Calu3 (cell line): ENCODE results near the gene WFDC9. TPM values are rescaled to one million over a fixed set of nuclear protein-coding genes. Genes with fewer than 3 reads are reported as not detected.
"Not testable (repeated sequence)": the region's sequence is repeated elsewhere in the genome, so short reads cannot be mapped to it uniquely, and the experiment has no call there.

Source experiments
- BruUV-seq: library from RNA; stranded (reverse); fragments of 400-500 nt; replicated peaks from 2 replicates; lab custom pipeline; 2021; lab: Mats Ljungman, UMichigan
- CTCF ChIA-PET: fragments of 300-600 bp; sonication (Branson Sonifier 250); formaldehyde crosslinking; loops from one replicate; lab custom pipeline; 2022; ENCODE audit warnings: antibody characterized with exemption; lab: Charles Lee
- DNase-seq: peaks from one replicate; pipeline ENCODE4 v3.0.0; 2022
- H3K27ac Mint-ChIP-seq: one replicate; pipeline ENCODE4 v1.8.0; 2022; ENCODE audit warnings: mixed read lengths; ENCODE audit not compliant: unreplicated experiment
- H3K27me3 Mint-ChIP-seq: one replicate; pipeline ENCODE4 v1.8.0; 2022; ENCODE audit warnings: mixed read lengths; ENCODE audit not compliant: unreplicated experiment
- H3K36me3 Mint-ChIP-seq: one replicate; pipeline ENCODE4 v1.8.0; 2022; ENCODE audit warnings: mild to moderate bottlenecking, moderate library complexity, mixed read lengths; ENCODE audit not compliant: insufficient read depth, unreplicated experiment
- H3K4me1 Mint-ChIP-seq: one replicate; pipeline ENCODE4 v1.8.0; 2022; ENCODE audit warnings: mild to moderate bottlenecking, low read depth, mixed read lengths; ENCODE audit not compliant: unreplicated experiment
- H3K4me3 Mint-ChIP-seq: one replicate; pipeline ENCODE4 v1.8.0; 2022; ENCODE audit warnings: mild to moderate bottlenecking, low read depth, moderate library complexity, mixed read lengths; ENCODE audit not compliant: unreplicated experiment
- H3K9me3 Mint-ChIP-seq: one replicate; pipeline ENCODE4 v1.8.0; 2022; ENCODE audit warnings: low read depth, mixed read lengths; ENCODE audit not compliant: unreplicated experiment
- intact Hi-C: fragments of 100-400 bp; cut with micrococcal nuclease; formaldehyde crosslinking; loops from one replicate; pipeline ENCODE4 v1.10.0; 2022; ENCODE audit not compliant: unreplicated experiment
- total RNA-seq: library from RNA; stranded (reverse); gene quantifications from 2 replicates; pipeline ENCODE4 v1.2.3, GENCODE V29; 2022
- TF ChIP-seq, protein P1 (sequence below): fragments of 200-600 bp; IDR thresholded peaks from one replicate; pipeline ENCODE4 v1.8.0; 2022; ENCODE audit warnings: antibody characterized with exemption; ENCODE audit not compliant: unreplicated experiment

The WFDC9 gene
- total RNA-seq, 1 experiment from 2014 or later, result not detected

DNA sequence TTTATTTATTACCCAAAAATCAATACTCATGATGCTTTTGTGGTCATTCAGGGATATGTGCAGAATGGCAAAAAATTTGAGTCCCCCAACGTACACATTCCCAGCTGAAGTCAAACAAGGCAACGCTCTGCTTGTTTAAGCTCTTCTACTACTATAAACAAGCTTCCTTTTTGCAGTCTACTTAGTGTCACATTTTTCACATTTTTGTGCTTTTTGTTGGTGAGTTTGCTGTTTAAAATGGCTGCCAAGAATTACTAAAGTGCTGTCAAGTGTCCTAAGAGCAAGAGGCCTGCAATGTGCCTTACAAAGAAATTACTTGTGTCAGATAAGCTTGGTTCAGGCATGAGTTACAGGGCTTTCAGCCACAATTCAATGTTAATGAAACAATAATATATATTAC is 54.1 kb downstream of the WFDC9 start:
- H3K4me3 Mint-ChIP-seq, result no peak overlapping the region
- H3K27ac Mint-ChIP-seq, result no peak overlapping the region
- peaks cover 10% of the 10 kb centered on the region for H3K4me1 Mint-ChIP-seq
- H3K27me3 Mint-ChIP-seq, result peaks cover 33% of the 10 kb centered on the region
- TF ChIP-seq, protein P1, sequence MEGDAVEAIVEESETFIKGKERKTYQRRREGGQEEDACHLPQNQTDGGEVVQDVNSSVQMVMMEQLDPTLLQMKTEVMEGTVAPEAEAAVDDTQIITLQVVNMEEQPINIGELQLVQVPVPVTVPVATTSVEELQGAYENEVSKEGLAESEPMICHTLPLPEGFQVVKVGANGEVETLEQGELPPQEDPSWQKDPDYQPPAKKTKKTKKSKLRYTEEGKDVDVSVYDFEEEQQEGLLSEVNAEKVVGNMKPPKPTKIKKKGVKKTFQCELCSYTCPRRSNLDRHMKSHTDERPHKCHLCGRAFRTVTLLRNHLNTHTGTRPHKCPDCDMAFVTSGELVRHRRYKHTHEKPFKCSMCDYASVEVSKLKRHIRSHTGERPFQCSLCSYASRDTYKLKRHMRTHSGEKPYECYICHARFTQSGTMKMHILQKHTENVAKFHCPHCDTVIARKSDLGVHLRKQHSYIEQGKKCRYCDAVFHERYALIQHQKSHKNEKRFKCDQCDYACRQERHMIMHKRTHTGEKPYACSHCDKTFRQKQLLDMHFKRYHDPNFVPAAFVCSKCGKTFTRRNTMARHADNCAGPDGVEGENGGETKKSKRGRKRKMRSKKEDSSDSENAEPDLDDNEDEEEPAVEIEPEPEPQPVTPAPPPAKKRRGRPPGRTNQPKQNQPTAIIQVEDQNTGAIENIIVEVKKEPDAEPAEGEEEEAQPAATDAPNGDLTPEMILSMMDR, result no peak
- intact Hi-C loops, result no loop called here
- no TSS peak for BruUV-seq
- H3K36me3 Mint-ChIP-seq, result no peaks in the 10 kb centered on the region
- DNase-seq, result no peak
- no peaks in the 10 kb centered on the region for H3K9me3 Mint-ChIP-seq
- CTCF ChIA-PET, result interaction anchor here (1.2 kb wide), 1 partner anchor 194 kb away, joined by 4 read pairs; no protein-coding TSS in a partner anchor

DNA sequence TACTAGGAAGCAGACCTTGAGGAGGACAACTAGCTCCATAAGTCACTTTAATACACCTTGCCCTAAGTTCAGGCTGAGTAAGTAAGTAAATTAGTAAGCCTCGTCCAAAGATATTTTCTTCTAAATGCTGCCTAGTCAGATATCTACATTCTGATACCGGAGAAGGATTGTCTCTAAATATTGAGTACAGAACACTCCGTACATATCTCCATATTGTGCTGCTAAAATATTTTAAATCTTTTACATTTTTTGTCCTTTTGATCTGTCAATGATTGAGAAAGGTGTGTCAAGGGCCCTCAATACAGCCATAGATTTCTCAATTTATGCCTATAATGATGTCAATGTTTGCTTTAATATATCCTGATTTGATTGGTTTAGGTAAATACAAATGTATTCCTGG is 55.2 kb downstream of the WFDC9 start:
- Mint-ChIP-seq H3K9me3 (peaks cover 2% of the 10 kb centered on the region), H3K36me3 (no peaks in the 10 kb centered on the region), H3K27me3 (peaks cover 39% of the 10 kb centered on the region), H3K27ac (no peak overlapping the region), H3K4me1 (peaks cover 10% of the 10 kb centered on the region), H3K4me3 (no peak overlapping the region)
- DNase-seq, result no peak
- CTCF ChIA-PET, result interaction anchor here (0.6 kb wide), 1 partner anchor 52 kb away, joined by 3 read pairs; no protein-coding TSS in a partner anchor
- no TSS peak for BruUV-seq
- intact Hi-C loops, result no loop called here
- TF ChIP-seq, protein P1, result no peak

DNA sequence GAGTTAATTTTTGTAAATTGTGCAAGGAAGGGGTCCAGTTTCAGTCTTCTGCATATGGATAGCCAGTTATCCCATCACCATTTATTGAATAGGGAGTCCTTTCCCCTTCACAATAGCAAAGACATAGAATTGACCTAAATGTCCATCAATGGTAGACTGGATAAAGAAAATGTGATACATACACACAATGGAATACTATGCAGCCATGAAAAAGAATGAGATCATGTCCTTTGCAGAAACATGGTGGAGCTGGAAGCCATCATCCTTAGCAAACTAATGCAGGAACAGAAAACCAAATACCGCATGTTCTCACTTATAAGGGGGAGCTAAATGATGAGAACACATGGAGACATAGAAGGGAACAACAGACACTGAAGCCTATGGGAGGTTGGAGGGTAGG is 61.4 kb downstream of the WFDC9 start:
- H3K36me3 Mint-ChIP-seq, intact Hi-C loops, H3K9me3 Mint-ChIP-seq, H3K27ac Mint-ChIP-seq, CTCF ChIA-PET, H3K4me1 Mint-ChIP-seq, H3K4me3 Mint-ChIP-seq, BruUV-seq, DNase-seq: not testable (repeated sequence)
- peaks cover 25% of the 10 kb centered on the region for H3K27me3 Mint-ChIP-seq

DNA sequence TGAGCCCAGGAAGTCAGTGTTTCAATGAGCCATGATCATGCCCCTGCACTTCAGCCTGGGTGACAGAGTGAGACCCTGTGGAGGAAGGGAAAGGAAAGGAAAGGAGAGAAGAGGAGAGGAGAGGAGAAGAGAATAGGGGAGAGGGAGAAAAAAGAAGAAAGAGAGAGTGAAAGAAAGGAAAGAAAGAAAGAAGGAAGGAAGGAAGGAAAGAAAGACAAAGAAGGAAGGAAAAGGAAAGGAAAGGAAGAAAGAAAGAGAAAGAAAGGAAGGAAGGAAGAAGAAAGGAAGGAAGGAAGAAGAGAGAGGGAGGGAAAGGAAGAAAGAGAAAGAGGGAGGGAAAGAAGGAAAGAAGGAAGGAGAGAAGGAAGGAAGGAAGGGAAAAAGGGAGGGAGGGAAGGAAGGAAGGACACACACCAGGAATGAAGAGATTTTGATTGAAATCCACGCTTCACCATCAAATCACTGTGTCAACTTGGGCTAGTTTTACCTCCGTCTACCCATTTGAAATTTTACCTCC is 66.3 kb downstream of the WFDC9 start:
- H3K4me3 Mint-ChIP-seq, result no peak overlapping the region
- H3K4me1 Mint-ChIP-seq, result no peaks in the 10 kb centered on the region
- no peak for DNase-seq
- no peak overlapping the region for H3K27ac Mint-ChIP-seq
- H3K27me3 Mint-ChIP-seq, result peaks cover 48% of the 10 kb centered on the region
- CTCF ChIA-PET, result no interaction called here
- intact Hi-C loops, result no loop called here
- TF ChIP-seq, protein P1, result no peak
- H3K9me3 Mint-ChIP-seq, result peaks cover 2% of the 10 kb centered on the region
- H3K36me3 Mint-ChIP-seq, result no peaks in the 10 kb centered on the region
- no TSS peak for BruUV-seq

Other genes starting within 250 kb of the WFDC9 start
- gene DBNDD2, start 223.0 kb downstream of the WFDC9 start, total RNA-seq, result 105 and 113 TPM in 2 replicates
- 192 and 193 TPM in 2 replicates for gene PIGT, start 215.1 kb downstream of the WFDC9 start, total RNA-seq
- gene WFDC2, start 161.5 kb downstream of the WFDC9 start, total RNA-seq, result 295 TPM in 2 replicates
- gene SPINT3, start 115.7 kb downstream of the WFDC9 start, total RNA-seq, result not detected in 2 replicates
- not detected in 2 replicates for gene WFDC6, start 91.8 kb downstream of the WFDC9 start, total RNA-seq
- gene EPPIN, start 83.9 kb downstream of the WFDC9 start, total RNA-seq, result not detected in 2 replicates
- gene WFDC8, start 52.0 kb downstream of the WFDC9 start, total RNA-seq, result not detected in 2 replicates
- not detected in 2 replicates for gene WFDC10A, start 1.5 kb downstream of the WFDC9 start, total RNA-seq
- not detected in 2 replicates for gene WFDC11, start 39.0 kb upstream of the WFDC9 start, total RNA-seq
- not detected in 2 replicates for gene WFDC13, start 70.8 kb upstream of the WFDC9 start, total RNA-seq
- gene WFDC10B, start 73.7 kb upstream of the WFDC9 start, total RNA-seq, result not detected in 2 replicates
- gene SPINT4, start 91.1 kb upstream of the WFDC9 start, total RNA-seq, result not detected in 2 replicates
- 0.71 and 1.0 TPM in 2 replicates for gene WFDC3, start 160.6 kb upstream of the WFDC9 start, total RNA-seq
- 51.2 and 55.2 TPM in 2 replicates for gene DNTTIP1, start 160.7 kb upstream of the WFDC9 start, total RNA-seq
- 189 and 210 TPM in 2 replicates for gene UBE2C, start 181.4 kb upstream of the WFDC9 start, total RNA-seq
- not detected in 2 replicates for gene TNNC2, start 196.0 kb upstream of the WFDC9 start, total RNA-seq
- gene SNX21, start 202.5 kb upstream of the WFDC9 start, total RNA-seq, result 7.6 and 8.7 TPM in 2 replicates
- gene ACOT8, start 226.1 kb upstream of the WFDC9 start, total RNA-seq, result 37.9 and 39.9 TPM in 2 replicates
- gene ZSWIM3, start 226.3 kb upstream of the WFDC9 start, total RNA-seq, result 5.2 and 6.1 TPM in 2 replicates
- gene ZSWIM1, start 249.9 kb upstream of the WFDC9 start, total RNA-seq, result 20.2 and 20.5 TPM in 2 replicates